GM21447 (cell line): ENCODE results near the gene ZNF141.
"Not testable (repeated sequence)": the region's sequence is repeated elsewhere in the genome, so short reads cannot be mapped to it uniquely, and the experiment has no call there.

Source experiments
- ATAC-seq: cut with Tn5 transposase; IDR thresholded peaks from one replicate; pipeline ENCODE4 v1.9.1; 2021; ENCODE audit not compliant: unreplicated experiment

The ZNF141 gene

GRCh38 chr4:337143-337931, at the start of gene ZNF141:
Gene ZNF141, plus strand, starts transcription at chr4:337814. Its CDS starts 170 bp downstream, at chr4:337984.
- ATAC-seq = peak; percentile 95

GRCh38 chr4:288891-289290, 48.7 kb upstream of the ZNF141 start:
- no peak for ATAC-seq

- ATAC-seq = no peak
Observed at GRCh38 chr4:294732-295131, 42.9 kb upstream of the ZNF141 start.

- no peak for ATAC-seq
Observed at GRCh38 chr4:302381-302780, 35.2 kb upstream of the ZNF141 start.

GRCh38 chr4:304516-304915, 33.1 kb upstream of the ZNF141 start:
- ATAC-seq = not testable (repeated sequence)

- ATAC-seq = no peak
Observed at GRCh38 chr4:304969-305680, 32.5 kb upstream of the ZNF141 start, which contains the start of gene ZNF732. Gene ZNF732, minus strand, starts transcription at chr4:305474. Its CDS starts 164 bp downstream, at chr4:305310.

GRCh38 chr4:306551-306961, 31.1 kb upstream of the ZNF141 start:
- no peak for ATAC-seq

GRCh38 chr4:309807-310206, 27.8 kb upstream of the ZNF141 start:
- no peak for ATAC-seq

GRCh38 chr4:314296-314903, 23.2 kb upstream of the ZNF141 start:
- no peak for ATAC-seq

GRCh38 chr4:328729-329128, 8.9 kb upstream of the ZNF141 start:
- no peak for ATAC-seq

GRCh38 chr4:335515-335914, 2.1 kb upstream of the ZNF141 start:
- no peak for ATAC-seq

- no peak for ATAC-seq
Observed at GRCh38 chr4:336099-336892, 1.3 kb upstream of the ZNF141 start.

- peak; percentile 2 for ATAC-seq
Observed at GRCh38 chr4:336893-337142, 796 bp upstream of the ZNF141 start.

GRCh38 chr4:337932-338758, 531 bp downstream of the ZNF141 start:
- peak; percentile 34 for ATAC-seq

- ATAC-seq = no peak
Observed at GRCh38 chr4:338759-339097, 1.1 kb downstream of the ZNF141 start.

GRCh38 chr4:340011-340410, 2.4 kb downstream of the ZNF141 start:
- no peak for ATAC-seq

GRCh38 chr4:373062-373839, 35.6 kb downstream of the ZNF141 start:
- no peak for ATAC-seq

GRCh38 chr4:374298-375160, 36.9 kb downstream of the ZNF141 start:
- ATAC-seq = no peak
